Fibroblast of mammary gland (primary cell): ENCODE measurements around the gene TENM4.
A peak's percentile ranks its signal among the peaks of the same experiment; 100 is the strongest.
"Not testable (repeated sequence)": the region's sequence is repeated elsewhere in the genome, so short reads cannot be mapped to it uniquely, and the experiment has no call there.

ENCODE experiments used
- DNase-seq: peaks from one replicate; pipeline ENCODE4 v3.0.0-alpha.2; 2010; ENCODE audit warnings: low read depth
- H3K4me3 ChIP-seq: 2 replicates; pipeline ENCODE4 v1.5.1; 2011; ENCODE audit warnings: low read depth, mild to moderate bottlenecking, low read length, moderate library complexity; ENCODE audit not compliant: control insufficient read depth
- CTCF ChIP-seq: conservative IDR thresholded peaks from 2 replicates; pipeline ENCODE4 v1.5.1; 2011; ENCODE audit warnings: low read depth, low read length, inconsistent platforms; ENCODE audit not compliant: control insufficient read depth, insufficient read depth

Gene TENM4

GRCh38 chr11:78615724-78616123 is 825.1 kb downstream of the TENM4 start:
- H3K4me3 ChIP-seq: no peak overlapping the region
- peak; percentile 25 for TF ChIP-seq CTCF
- DNase-seq: peak; percentile 4

DNA sequence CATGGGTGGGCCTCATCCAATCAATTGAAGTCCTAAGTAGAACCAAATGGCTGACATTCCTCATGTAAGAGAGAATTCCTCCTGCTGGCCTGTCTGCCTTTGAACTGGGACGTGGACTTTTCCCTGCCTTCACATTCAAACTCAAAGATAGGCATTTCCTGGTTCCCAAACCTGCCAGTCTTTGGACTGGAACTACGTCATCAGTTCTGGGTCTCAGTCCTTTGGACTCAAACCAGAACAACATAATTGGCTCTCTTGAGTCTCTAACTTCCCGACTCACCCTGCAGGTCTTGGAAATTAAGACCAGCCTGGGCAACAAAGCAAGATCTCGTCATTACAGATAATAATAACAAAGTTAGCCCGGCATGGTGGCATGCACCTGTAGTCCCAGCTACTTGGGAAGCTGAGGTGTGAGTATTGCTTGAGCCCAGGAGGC is 827.4 kb downstream of the TENM4 start:
- no peak for TF ChIP-seq CTCF
- DNase-seq: no peak

DNA sequence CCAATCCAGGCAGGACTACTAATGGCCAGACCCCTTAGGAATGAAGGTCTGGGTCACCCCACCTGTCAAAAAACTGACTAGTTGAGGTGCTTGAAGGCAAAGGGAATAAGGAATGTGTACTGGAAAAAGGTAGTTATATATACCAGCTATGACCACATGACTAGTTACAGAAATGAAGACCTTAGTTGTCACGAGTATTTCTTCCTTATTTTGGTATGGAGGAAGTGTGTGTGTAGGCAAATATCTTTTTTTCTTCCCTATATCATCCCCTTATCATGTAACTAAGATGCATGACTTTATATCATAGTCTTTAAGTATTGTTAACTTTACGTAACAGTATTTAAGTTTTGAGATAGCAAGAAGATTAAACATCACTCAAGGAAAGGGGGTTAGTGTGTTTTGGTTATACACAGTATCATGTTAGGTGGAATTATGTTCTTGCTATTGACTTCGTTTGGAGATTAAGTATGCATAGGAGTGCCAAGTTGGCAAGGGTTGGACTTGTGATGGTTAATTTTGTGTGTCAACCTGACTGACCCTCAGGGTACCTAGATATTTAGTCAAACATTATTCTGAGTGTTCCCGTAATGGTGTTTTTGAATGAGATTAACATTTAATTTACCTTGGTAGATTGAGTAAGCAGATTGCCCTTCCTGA is 828.0 kb downstream of the TENM4 start:
- no peak for DNase-seq
- no peak for TF ChIP-seq CTCF
- H3K4me3 ChIP-seq: no peak overlapping the region

More for the DNA sequence above, 827.4 kb downstream of the TENM4 start:
- no peak overlapping the region for H3K4me3 ChIP-seq

DNA sequence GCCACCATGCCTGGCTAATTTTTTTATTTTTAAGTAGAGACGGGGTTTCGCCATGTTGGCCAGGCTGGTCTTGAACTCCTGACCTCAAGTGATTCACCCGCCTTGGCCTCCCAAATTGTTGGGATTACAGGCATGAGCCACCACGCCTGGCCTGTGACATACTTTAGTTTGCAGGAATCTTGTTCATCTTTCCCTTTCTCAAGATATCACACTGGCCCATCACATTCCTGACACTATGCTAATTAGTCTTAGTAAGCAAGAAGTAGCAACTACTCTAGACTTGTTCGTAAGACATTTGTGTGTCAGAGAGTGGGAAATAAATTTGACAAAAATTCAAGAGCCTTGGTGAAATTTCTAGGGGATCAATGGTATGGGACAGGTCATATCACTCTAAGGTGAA is 831.5 kb downstream of the TENM4 start:
- not testable (repeated sequence) for H3K4me3 ChIP-seq, DNase-seq

GRCh38 chr11:78607696-78608095 is 833.1 kb downstream of the TENM4 start:
- TF ChIP-seq CTCF: no peak

DNA sequence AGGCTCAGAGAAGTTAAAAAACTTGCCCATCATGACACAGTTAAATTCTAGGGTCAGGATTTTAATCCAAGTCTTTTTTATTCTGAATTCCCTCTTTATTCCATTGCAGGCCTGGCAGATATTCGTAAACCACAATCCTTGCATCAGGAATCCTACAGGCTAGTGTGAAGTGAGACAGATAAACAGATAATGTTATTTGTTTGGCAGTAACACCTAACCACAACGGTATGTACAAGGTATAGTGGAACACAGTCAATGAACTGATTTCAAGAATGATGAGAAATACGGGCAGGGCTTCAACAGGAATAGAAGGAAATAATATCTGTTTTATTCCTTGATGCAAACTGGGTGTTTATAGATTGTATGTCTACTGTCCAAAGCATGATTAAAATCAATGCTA is 834.2 kb downstream of the TENM4 start:
- no peak for DNase-seq
- no peak overlapping the region for H3K4me3 ChIP-seq
- no peak for TF ChIP-seq CTCF

More at GRCh38 chr11:78607696-78608095, 833.1 kb downstream of the TENM4 start:
- H3K4me3 ChIP-seq: no peak overlapping the region
- no peak for DNase-seq

GRCh38 chr11:78605296-78605695 is 835.5 kb downstream of the TENM4 start:
- no peak for DNase-seq
- H3K4me3 ChIP-seq: no peak overlapping the region
- TF ChIP-seq CTCF: no peak
